HepG2 (cell line): ENCODE results near the gene MFSD12. TPM values are rescaled to one million over a fixed set of nuclear protein-coding genes. Genes with fewer than 3 reads are reported as not detected.

ENCODE experiments used
- BRD4 ChIP-seq: sonication (generic); formaldehyde crosslinking; IDR thresholded peaks from 2 replicates; pipeline ENCODE4 v1.4.0; 2020; ENCODE audit warnings: missing genetic modification reagents
- CHD4 ChIP-seq: fragments of 200-600 bp; sonication (generic); IDR thresholded peaks from 2 replicates; pipeline ENCODE4 v1.7.0; 2017; ENCODE audit warnings: mild to moderate bottlenecking, low read length, borderline replicate concordance
- FOXA3 ChIP-seq: IDR thresholded peaks from 2 replicates; pipeline ENCODE4 v1.6.1; 2016; ENCODE audit warnings: missing genetic modification reagents, missing compliant biosample characterization
- FOXJ3 ChIP-seq: sonication (generic); formaldehyde crosslinking; IDR thresholded peaks from 2 replicates; pipeline ENCODE4 v1.4.0; 2020; ENCODE audit warnings: missing genetic modification reagents, mild to moderate bottlenecking, borderline replicate concordance
- GLI4 ChIP-seq: sonication (generic); formaldehyde crosslinking; IDR thresholded peaks from 2 replicates; pipeline ENCODE4 v1.5.1; 2020; ENCODE audit warnings: missing genetic modification reagents, mild to moderate bottlenecking, moderate library complexity, borderline replicate concordance
- HDAC2 ChIP-seq: sonication (generic); formaldehyde crosslinking; IDR thresholded peaks from 2 replicates; pipeline ENCODE4 v1.4.0; 2020; ENCODE audit warnings: missing genetic modification reagents
- HES4 ChIP-seq: sonication (generic); formaldehyde crosslinking; IDR thresholded peaks from 2 replicates; pipeline ENCODE4 v1.9.0; 2021; ENCODE audit warnings: mild to moderate bottlenecking, missing genetic modification reagents, borderline replicate concordance
- HNF4A ChIP-seq: sonication (generic); formaldehyde crosslinking; IDR thresholded peaks from 2 replicates; pipeline ENCODE4 v1.4.0; 2020; ENCODE audit warnings: missing genetic modification reagents
- JDP2 ChIP-seq: sonication (generic); formaldehyde crosslinking; IDR thresholded peaks from 2 replicates; pipeline ENCODE4 v1.8.1; 2022; ENCODE audit warnings: missing genetic modification reagents, borderline replicate concordance
- KLF6 ChIP-seq: IDR thresholded peaks from 2 replicates; pipeline ENCODE4 v1.8.0; 2016; ENCODE audit warnings: missing biosample characterization, missing genetic modification reagents
- MATR3 ChIP-seq: sonication (generic); formaldehyde crosslinking; IDR thresholded peaks from 2 replicates; pipeline ENCODE4 v1.4.0; 2020; ENCODE audit warnings: missing genetic modification reagents
- MED1 ChIP-seq: sonication (generic); formaldehyde crosslinking; IDR thresholded peaks from 2 replicates; pipeline ENCODE4 v1.4.0; 2020; ENCODE audit warnings: missing genetic modification reagents
- NR2C2 ChIP-seq: sonication (generic); formaldehyde crosslinking; IDR thresholded peaks from 2 replicates; pipeline ENCODE4 v1.4.0; 2020; ENCODE audit warnings: missing genetic modification reagents, mild to moderate bottlenecking, moderate library complexity, borderline replicate concordance
- SAP130 ChIP-seq: IDR thresholded peaks from 2 replicates; pipeline ENCODE4 v1.6.1; 2016; ENCODE audit warnings: low read depth
- SIX1 ChIP-seq: sonication (generic); formaldehyde crosslinking; IDR thresholded peaks from 2 replicates; pipeline ENCODE4 v1.4.0; 2020; ENCODE audit warnings: missing genetic modification reagents, borderline replicate concordance
- STAT6 ChIP-seq: sonication (generic); formaldehyde crosslinking; IDR thresholded peaks from 2 replicates; pipeline ENCODE4 v1.4.0; 2020; ENCODE audit warnings: missing genetic modification reagents, mild to moderate bottlenecking, borderline replicate concordance
- TBP ChIP-seq: sonication (generic); formaldehyde crosslinking; IDR thresholded peaks from 2 replicates; pipeline ENCODE4 v1.5.0; 2020; ENCODE audit warnings: missing genetic modification reagents
- TFAP4 ChIP-seq: sonication (generic); IDR thresholded peaks from 2 replicates; pipeline ENCODE4 v1.6.1; 2016; ENCODE audit warnings: low read depth, borderline replicate concordance
- ZNF264 ChIP-seq: sonication (generic); formaldehyde crosslinking; IDR thresholded peaks from 2 replicates; pipeline ENCODE4 v1.4.0; 2020; ENCODE audit warnings: missing genetic modification reagents
- ZNF33B ChIP-seq: sonication (generic); formaldehyde crosslinking; IDR thresholded peaks from 2 replicates; pipeline ENCODE4 v1.5.1; 2020; ENCODE audit warnings: mild to moderate bottlenecking, missing genetic modification reagents
- ZNF367 ChIP-seq: sonication (generic); formaldehyde crosslinking; IDR thresholded peaks from 2 replicates; pipeline ENCODE4 v1.4.0; 2020; ENCODE audit warnings: missing genetic modification reagents, borderline replicate concordance
- ZNF577 ChIP-seq: sonication (generic); formaldehyde crosslinking; IDR thresholded peaks from 2 replicates; pipeline ENCODE4 v1.4.0; 2020; ENCODE audit warnings: mild to moderate bottlenecking, low read depth, missing genetic modification reagents, borderline replicate concordance
- ZNF724P ChIP-seq: sonication (generic); formaldehyde crosslinking; IDR thresholded peaks from 2 replicates; pipeline ENCODE4 v1.8.0; 2022; ENCODE audit warnings: missing genetic modification reagents, borderline replicate concordance
- polyA plus RNA-seq, 8 experiments: library from polyadenylated mRNA; depleted of rRNA in 3 of 8; stranded (reverse) in 7 of 8; unstranded in 1 of 8; fragments of >200 nt; fragmentation: Illumina TruSeq in 4 of 8; extraction: Trizol in 4 of 8; gene quantifications; 2 replicates each; pipeline versions ENCODE4 v1.2.1 to v1.2.3, GENCODE V29; 2011 to 2016; ENCODE audit warnings: low read depth in 4 of 8, missing spikeins in 1 of 8, mixed read lengths in 1 of 8; ENCODE audit not compliant: insufficient read depth in 1 of 8
- total RNA-seq, 5 experiments: library from RNA; depleted of rRNA; stranded (reverse); fragments of >200 nt; fragmentation: Illumina TruSeq; extraction: Trizol; gene quantifications; 2 replicates each; pipeline ENCODE4 v1.2.3, GENCODE V29; 2016; ENCODE audit warnings: low read depth in 1 of 5
- TF ChIP-seq, protein P1 (sequence below): IDR thresholded peaks from 2 replicates; pipeline ENCODE4 v1.6.1; 2018; ENCODE audit warnings: missing genetic modification reagents, mild to moderate bottlenecking, missing compliant biosample characterization
- TF ChIP-seq, protein P2 (sequence below): sonication (generic); formaldehyde crosslinking; IDR thresholded peaks from 2 replicates; pipeline ENCODE4 v1.4.0; 2020; ENCODE audit warnings: missing genetic modification reagents

Gene MFSD12
- total and polyA plus RNA-seq, 2 of the 13 experiments (the other 11 are each of a cell fraction or from before 2014, with no cell fraction given) = 27.2 to 29.1 TPM

GRCh38 chr19:3500429-3501101 is 56.8 kb downstream of the MFSD12 start, which contains the start of gene DOHH (continued):
- TF ChIP-seq, protein P1, sequence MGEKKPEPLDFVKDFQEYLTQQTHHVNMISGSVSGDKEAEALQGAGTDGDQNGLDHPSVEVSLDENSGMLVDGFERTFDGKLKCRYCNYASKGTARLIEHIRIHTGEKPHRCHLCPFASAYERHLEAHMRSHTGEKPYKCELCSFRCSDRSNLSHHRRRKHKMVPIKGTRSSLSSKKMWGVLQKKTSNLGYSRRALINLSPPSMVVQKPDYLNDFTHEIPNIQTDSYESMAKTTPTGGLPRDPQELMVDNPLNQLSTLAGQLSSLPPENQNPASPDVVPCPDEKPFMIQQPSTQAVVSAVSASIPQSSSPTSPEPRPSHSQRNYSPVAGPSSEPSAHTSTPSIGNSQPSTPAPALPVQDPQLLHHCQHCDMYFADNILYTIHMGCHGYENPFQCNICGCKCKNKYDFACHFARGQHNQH (CRISPR knock-in tag) = peak; percentile 78
- TF ChIP-seq GLI4 (CRISPR knock-in tag) = no peak
- no peak for TF ChIP-seq HNF4A (CRISPR knock-in tag)
- no peak for TF ChIP-seq JDP2 (CRISPR knock-in tag)
- no peak; the same call in 1 of the 2 replicates for TF ChIP-seq STAT6
- TF ChIP-seq, protein P2, sequence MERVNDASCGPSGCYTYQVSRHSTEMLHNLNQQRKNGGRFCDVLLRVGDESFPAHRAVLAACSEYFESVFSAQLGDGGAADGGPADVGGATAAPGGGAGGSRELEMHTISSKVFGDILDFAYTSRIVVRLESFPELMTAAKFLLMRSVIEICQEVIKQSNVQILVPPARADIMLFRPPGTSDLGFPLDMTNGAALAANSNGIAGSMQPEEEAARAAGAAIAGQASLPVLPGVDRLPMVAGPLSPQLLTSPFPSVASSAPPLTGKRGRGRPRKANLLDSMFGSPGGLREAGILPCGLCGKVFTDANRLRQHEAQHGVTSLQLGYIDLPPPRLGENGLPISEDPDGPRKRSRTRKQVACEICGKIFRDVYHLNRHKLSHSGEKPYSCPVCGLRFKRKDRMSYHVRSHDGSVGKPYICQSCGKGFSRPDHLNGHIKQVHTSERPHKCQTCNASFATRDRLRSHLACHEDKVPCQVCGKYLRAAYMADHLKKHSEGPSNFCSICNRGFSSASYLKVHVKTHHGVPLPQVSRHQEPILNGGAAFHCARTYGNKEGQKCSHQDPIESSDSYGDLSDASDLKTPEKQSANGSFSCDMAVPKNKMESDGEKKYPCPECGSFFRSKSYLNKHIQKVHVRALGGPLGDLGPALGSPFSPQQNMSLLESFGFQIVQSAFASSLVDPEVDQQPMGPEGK (CRISPR knock-in tag) = 0 out of 2 replicates have a peak, but pooled peaks have one; percentile 17
- TF ChIP-seq HDAC2 (CRISPR knock-in tag) = peak; percentile 79
- TF ChIP-seq HES4 (CRISPR knock-in tag) = 0 out of 2 replicates have a peak, but pooled peaks have one; percentile 67
- TF ChIP-seq FOXJ3 (CRISPR knock-in tag) = no peak
- TF ChIP-seq FOXA3 (CRISPR knock-in tag) = peak; percentile 26; the same call in 1 of the 2 replicates
- no peak for TF ChIP-seq TFAP4
- no peak for TF ChIP-seq ZNF577 (CRISPR knock-in tag)
- no peak for TF ChIP-seq SIX1 (CRISPR knock-in tag)
- TF ChIP-seq MED1 (CRISPR knock-in tag) = no peak
- TF ChIP-seq KLF6 = peak; percentile 89
- 0 out of 2 replicates have a peak, but pooled peaks have one; percentile 55 for TF ChIP-seq ZNF724P (CRISPR knock-in tag)
- TF ChIP-seq TBP (CRISPR knock-in tag) = no peak
- peak; percentile 91 for TF ChIP-seq SAP130 (CRISPR knock-in tag)
- TF ChIP-seq NR2C2 = peak; percentile 73
- peak; percentile 80; the same call in 1 of the 2 replicates for TF ChIP-seq ZNF33B
- TF ChIP-seq CHD4 = no peak
- TF ChIP-seq ZNF264 (CRISPR knock-in tag) = no peak
- peak; percentile 92 for TF ChIP-seq BRD4 (CRISPR knock-in tag)
- no peak for TF ChIP-seq ZNF367 (CRISPR knock-in tag)
- TF ChIP-seq MATR3 (CRISPR knock-in tag) = no peak
